H54 (cell line): ENCODE results near the gene FHAD1.
"Not testable (repeated sequence)": the region's sequence is repeated elsewhere in the genome, so short reads cannot be mapped to it uniquely, and the experiment has no call there.

Source experiments
- DNase-seq: peaks from one replicate; pipeline ENCODE4 v3.0.0; 2011; ENCODE audit warnings: low spot score, mixed read lengths; ENCODE audit not compliant: insufficient read length
- FAIRE-seq: peaks from 3 replicates; lab custom pipeline; 2011; peaks lifted over from hg19 to GRCh38; lab: Jason Lieb, UNC
- POLR2A ChIP-seq: IDR thresholded peaks from 2 replicates; pipeline ENCODE4 v1.6.1; 2011; ENCODE audit warnings: low read depth, mild to moderate bottlenecking, low read length

Gene FHAD1

DNA sequence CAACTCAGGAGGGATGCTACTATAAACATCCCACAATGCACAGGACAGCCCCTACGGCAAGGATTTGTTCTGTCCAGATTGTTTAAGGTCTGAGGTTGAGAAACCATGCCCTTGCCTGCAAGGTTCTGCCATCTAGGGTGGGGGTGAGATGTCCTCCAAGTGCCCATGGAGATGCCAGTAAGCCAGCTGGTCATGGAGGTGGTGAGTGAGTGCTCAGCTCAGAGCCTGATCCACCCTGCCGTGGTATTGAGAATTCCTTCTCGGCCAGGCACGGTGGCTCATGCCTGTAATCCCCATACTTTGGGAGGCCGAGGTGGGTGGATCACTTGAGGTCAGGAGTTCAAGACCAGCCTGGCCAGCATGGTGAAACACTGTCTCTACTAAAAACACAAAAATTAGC, 178.0 kb downstream of the FHAD1 start:
- FAIRE-seq (no peak), DNase-seq (no peak)
- no peak for TF ChIP-seq POLR2A

DNA sequence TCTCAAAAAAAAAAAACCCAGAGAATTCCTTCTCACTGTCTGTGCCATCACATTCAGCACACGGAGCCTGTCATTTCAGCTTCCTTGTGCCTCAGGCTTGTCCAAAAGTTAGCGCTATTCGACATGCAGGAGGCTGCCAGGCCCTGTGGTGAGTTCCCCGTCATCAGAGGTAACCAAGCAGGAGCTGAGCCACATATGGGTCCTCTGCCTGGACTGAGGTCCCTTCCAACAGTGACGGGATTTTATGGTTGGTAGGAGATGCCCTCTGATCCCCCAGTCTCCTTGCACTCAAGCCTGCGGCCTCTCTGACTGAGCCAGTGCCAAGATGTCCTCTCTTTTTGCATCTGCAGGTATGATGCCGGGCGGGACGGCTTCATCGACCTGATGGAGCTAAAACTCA, 178.5 kb downstream of the FHAD1 start:
- FAIRE-seq: no peak

DNA sequence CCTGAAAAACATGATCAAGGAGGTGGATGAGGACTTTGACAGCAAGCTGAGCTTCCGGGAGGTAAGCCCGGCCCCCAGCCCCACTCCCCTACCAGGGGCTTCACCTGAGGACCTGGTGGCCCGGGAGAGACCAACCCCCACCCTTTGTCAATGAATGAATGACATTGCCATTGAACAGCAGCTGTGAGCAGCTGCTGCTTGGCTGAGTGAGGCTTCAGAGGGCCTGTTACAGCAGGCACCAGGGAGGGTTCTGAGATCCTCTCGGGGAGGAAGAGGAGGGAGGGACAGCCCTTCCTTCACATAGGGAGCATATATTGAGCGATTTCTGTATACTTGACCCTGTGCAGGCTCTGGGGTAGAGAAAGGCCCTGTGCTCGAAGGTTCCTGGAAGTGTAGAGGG, 178.9 kb downstream of the FHAD1 start:
- no peak for TF ChIP-seq POLR2A
- FAIRE-seq: no peak

More for the DNA sequence above, 178.5 kb downstream of the FHAD1 start:
- no peak for TF ChIP-seq POLR2A
- DNase-seq: no peak

DNA sequence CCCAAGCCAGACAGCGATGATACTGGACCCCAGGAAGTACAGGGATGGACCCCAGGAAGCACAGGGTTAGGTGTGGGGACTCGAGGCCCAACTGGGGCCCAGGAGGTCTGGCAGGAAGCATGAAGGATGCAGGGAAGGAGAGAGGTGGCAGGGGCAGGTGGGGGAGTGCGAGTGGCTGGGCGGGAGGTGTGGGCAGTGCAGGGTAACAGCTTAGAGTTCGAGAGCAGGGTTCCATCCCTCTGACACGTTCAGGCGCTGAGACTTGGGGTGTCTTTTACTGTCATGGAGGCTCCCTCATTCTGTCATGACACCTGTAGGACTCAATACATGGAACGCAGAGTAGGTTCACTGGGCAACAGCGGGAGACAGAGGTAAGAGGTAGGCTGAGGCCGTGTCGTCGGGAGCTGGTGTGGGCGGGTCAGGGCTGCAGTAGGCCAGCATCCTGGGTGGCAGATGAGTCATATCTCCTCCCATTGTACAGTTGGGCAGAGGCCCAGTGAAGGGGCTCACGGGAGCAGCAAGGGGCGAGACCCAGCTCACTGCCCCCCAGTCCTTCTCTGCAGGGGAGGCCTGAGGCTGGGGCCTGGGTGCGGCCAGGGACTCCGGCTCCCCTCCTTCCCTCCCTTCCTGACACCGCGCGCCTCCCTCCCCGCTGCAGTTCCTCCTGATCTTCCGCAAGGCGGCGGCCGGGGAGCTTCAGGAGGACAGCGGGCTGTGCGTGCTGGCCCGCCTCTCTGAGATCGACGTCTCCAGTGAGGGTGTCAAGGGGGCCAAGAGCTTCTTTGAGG, 179.7 kb downstream of the FHAD1 start:
- no peak for TF ChIP-seq POLR2A
- no peak for FAIRE-seq
- no peak for DNase-seq

More for the DNA sequence above, 178.9 kb downstream of the FHAD1 start:
- DNase-seq: no peak

DNA sequence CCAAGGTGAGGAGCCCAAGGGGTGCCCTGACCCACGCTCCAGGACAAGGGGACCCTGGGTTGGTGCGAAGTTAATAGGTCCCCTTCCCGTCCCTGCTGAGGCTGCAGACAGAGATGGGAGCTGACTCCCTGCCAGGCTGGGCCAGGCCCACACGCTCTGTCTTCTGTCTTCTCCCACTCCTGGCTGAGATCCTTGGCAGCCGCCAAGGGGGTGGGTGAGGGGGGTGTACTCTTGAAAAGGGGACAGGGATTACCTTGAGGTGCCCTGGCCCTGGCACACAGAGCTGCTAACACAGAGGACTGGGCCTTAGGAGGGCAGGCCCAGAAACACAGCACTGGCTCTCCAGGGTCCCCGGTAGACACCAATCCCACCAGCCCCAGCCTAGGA, 180.2 kb downstream of the FHAD1 start:
- FAIRE-seq (no peak), DNase-seq (no peak)

DNA sequence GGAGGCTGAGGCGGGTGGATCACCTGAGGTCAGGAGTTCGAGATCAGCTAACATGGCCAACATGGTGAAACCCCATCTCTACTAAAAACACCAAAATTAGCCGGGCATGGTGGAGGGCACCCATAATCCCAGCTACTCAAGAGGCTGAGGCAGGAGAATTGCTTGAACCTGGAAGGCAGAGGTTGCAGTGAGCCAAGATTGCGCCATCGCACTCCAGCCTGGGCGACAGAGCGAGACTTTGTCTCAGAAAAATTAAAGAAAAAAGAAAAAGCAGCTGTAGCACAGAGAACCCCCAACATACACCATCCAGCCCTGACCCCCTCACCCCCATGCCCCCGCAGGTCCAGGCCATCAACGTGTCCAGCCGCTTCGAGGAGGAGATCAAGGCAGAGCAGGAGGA, 181.2 kb downstream of the FHAD1 start:
- not testable (repeated sequence) for FAIRE-seq, DNase-seq

More for the DNA sequence above, 180.2 kb downstream of the FHAD1 start:
- TF ChIP-seq POLR2A: no peak

DNA sequence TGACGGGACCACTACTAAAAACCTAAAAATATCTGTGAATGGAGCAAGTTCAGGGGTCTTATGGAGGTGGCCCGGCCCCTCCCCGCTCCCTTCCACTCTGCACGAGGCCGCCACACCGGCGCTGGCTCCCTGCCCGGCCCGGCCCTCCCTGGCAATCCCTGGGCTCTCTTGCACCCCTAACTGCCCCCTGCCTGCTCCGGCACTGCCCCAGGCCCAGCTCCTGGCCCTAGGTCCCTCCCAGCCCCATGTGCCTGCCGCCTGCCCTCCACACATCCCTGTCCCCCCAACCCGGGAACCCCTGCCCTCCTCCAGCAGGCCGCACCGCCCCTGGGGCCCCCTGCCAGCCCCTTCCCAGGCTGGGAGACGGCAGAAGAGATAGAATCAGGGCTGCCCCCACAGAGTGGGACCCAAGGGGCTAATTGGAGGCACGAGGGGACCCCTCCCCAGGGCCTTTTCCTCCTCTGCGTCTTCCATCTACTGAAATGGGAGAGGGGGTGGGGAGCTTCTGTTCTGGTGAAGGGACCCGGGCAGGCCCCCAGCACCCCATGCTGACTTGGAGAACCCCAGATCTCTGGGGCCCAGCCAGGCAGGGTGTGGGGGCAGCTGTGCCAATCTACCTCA, 181.9 kb downstream of the FHAD1 start:
- FAIRE-seq (no peak), DNase-seq (no peak)
- no peak for TF ChIP-seq POLR2A

DNA sequence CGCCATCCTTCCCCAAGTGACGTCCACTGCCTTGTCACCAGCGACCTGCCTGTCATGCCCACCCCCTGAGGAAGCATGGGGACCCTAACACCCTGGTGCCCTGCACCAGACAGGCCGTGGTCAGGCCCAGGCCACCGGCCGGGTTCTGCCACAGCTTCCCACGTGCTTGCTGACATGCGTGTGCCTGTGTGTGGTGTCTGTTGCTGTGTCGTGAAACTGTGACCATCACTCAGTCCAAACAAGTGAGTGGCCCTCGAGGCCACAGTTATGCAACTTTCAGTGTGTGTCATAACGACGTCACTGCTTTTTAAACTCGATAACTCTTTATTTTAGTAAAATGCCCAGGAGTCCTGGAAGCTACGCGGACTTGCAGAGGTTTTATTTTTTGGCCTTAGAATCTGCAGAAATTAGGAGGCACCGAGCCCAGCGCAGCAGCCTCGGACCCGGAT, 182.7 kb downstream of the FHAD1 start:
- no peak for DNase-seq
- no peak for FAIRE-seq
- TF ChIP-seq POLR2A: no peak

DNA sequence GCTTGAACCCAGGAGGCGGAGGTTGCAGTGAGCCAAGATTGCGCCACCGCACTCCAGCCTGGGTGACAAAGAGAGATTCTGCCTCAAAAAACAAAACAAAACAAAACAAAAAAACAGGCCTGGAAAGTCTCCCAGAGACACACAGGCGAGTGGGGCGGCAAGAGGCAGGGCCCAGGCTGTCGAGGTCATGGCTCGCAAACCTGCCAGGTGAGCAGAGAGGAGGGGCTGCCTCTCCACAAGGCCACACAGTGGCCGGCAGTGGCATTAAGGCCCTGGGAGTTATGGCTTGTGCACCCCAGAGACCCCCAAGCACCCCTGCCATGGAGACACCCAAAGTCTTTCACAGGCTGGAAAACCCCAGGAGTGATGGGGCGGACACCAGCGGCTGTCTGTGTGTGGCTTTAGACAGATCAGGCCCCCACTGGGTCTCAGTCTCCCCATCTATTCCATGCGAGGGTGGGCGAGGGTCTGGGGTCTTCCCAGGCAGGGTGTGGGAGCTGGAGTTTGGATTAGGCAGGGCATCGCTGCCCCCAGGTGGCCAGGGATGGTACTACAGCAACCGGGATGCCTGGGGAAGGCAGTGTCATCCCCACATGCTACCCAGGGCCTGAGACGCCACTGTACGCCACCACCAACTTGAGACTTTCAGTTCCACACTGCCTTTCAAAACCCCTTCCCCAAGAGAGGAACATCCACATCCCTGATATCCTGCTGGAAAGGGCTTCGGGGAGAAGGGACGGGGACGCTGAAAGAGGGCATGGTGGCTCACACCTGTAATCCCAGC, 184.0 kb downstream of the FHAD1 start:
- FAIRE-seq: no peak
- no peak for DNase-seq
- TF ChIP-seq POLR2A: no peak

DNA sequence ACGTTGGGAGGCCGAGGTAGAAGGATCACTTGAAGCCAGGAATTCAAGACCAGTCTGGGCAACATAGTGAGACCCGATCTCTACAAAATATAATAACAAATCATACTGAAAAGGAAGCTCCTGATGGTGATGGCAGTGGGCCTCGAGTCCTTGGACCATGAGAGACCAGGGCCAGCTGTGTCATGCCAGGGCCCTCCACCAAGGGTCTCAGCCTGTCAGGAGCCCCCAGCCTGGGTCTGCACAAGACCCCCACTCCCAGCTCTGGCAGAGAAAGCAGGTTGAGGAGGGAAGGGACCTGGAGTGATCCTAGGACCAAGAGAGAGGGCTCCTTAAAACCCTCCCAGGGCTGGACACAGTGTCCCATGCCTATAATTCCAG, 184.5 kb downstream of the FHAD1 start:
- TF ChIP-seq POLR2A: no peak
- FAIRE-seq (no peak), DNase-seq (no peak)

DNA sequence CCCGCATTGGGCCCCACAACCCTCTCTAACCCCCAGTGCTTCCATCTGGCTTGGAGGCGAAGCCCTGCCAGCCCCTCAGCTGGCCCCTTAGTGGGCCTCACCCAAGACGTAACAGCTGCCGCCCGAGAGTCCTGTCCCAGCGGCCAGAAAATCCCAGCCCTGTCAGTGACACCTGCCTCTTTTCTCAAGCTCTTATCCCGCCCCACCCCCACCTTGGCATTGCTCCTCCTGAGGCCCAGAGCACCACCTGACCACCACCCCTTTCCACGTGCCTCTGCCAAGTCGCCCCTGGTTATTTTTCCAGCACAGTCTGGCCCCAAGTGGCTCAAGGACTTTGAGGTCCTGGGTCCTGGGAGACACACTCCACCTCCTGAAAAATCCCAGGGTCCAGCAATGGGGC, 185.3 kb downstream of the FHAD1 start:
- DNase-seq (no peak), FAIRE-seq (no peak)
- TF ChIP-seq POLR2A: no peak

DNA sequence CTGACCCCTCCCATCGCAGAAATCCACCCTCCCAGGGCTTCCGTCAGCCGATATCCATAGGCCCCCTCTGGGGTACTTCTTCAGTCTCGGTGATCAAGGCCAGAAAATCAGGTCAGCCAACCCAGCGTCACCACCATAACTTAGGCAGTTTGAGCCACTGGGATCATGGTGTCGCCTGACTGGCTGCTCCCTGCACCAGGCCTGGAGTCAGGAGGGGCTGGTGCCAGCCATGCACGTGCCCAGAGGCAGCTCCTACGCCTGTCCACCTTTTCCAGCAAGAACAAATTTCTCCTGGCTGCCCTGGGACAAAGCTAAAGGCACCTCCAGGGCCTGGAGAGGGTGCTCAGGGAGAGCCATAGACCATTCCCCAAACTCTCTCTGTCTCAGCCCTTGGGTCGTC, 186.4 kb downstream of the FHAD1 start:
- TF ChIP-seq POLR2A: no peak
- no peak for FAIRE-seq
- DNase-seq: no peak

DNA sequence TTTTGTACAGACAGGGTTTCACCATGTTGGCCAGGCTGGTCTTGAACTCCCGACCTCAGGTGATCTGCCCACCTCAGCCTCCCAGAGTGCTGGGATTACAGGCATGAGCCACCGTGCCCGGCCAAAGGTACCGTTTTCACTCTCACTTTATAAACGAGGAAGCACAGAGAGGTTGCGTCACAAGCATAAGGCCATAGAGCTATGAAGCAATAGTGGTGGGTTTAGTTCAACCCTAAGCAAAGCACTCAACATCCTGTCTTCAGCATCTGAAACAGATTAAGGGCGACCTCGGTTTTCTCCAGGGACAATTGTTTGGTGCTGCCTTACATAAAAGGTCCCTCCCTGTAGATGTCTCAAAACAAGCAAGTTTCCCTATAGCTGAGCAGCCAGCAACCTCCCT, 187.7 kb downstream of the FHAD1 start:
- not testable (repeated sequence) for DNase-seq, FAIRE-seq
